PC-9 (cell line): ENCODE measurements around the gene HLA-DRB1. TPM values are rescaled to one million over a fixed set of nuclear protein-coding genes. Genes with fewer than 3 reads are reported as not detected.

Source experiments
- BruUV-seq: library from RNA; stranded (reverse); fragments of 400-500 nt; replicated peaks from 2 replicates; lab custom pipeline; 2021; lab: Mats Ljungman, UMichigan
- CTCF ChIA-PET: fragments of 300-600 bp; sonication (Branson Sonifier 250); formaldehyde crosslinking; loops from one replicate; lab custom pipeline; 2022; ENCODE audit warnings: antibody characterized with exemption; lab: Charles Lee
- POLR2A ChIA-PET: fragments of 300-600 bp; sonication (Branson Sonifier 250); formaldehyde crosslinking; loops from one replicate; lab custom pipeline; 2022; ENCODE audit warnings: antibody characterized with exemption; ENCODE audit not compliant: unreplicated experiment; lab: Charles Lee
- DNase-seq, 2 experiments: peaks; one replicate each; pipeline versions ENCODE4 v3.0.0 to v3.0.0-alpha.2; 2015 to 2022; ENCODE audit warnings: mixed read lengths in 1 of 2
- H2AFZ ChIP-seq: fragments of 200-600 bp; sonication (generic); 2 replicates; pipeline ENCODE4 v1.8.1; 2017; ENCODE audit warnings: antibody characterized with exemption
- H3F3A ChIP-seq: fragments of 200-600 bp; sonication (generic); 2 replicates; pipeline ENCODE4 v1.8.1; 2017; ENCODE audit warnings: antibody characterized with exemption, mild to moderate bottlenecking, low read depth; ENCODE audit not compliant: insufficient read depth
- H3K27ac ChIP-seq: fragments of 200-600 bp; sonication (generic); 2 replicates; pipeline ENCODE4 v1.6.1; 2016; ENCODE audit warnings: mixed run types
- H3K27me3 ChIP-seq: fragments of 200-600 bp; sonication (generic); 2 replicates; pipeline ENCODE4 v1.6.1; 2016; ENCODE audit warnings: low read depth, mixed run types; ENCODE audit not compliant: insufficient read depth
- H3K36me3 ChIP-seq: fragments of 200-600 bp; sonication (generic); 2 replicates; pipeline ENCODE4 v1.6.1; 2016; ENCODE audit warnings: low read depth, mixed run types
- H3K4me1 ChIP-seq: fragments of 200-600 bp; sonication (generic); replicated peaks from 2 replicates; pipeline ENCODE4 v1.6.1; 2016; ENCODE audit warnings: mixed run types; ENCODE audit not compliant: insufficient read depth
- H3K4me2 ChIP-seq: fragments of 200-600 bp; sonication (generic); 2 replicates; pipeline ENCODE4 v1.6.1; 2017; ENCODE audit warnings: mixed run types
- H3K4me3 ChIP-seq: fragments of 200-600 bp; sonication (generic); 2 replicates; pipeline ENCODE4 v1.6.1; 2016; ENCODE audit warnings: mixed run types
- H3K79me2 ChIP-seq: fragments of 200-600 bp; sonication (generic); 2 replicates; pipeline ENCODE4 v1.6.1; 2017; ENCODE audit warnings: low read depth, mixed run types
- H3K9me2 ChIP-seq: fragments of 200-600 bp; sonication (generic); 2 replicates; pipeline ENCODE4 v1.8.1; 2017; ENCODE audit warnings: mild to moderate bottlenecking; ENCODE audit not compliant: insufficient read depth
- H3K9me3 ChIP-seq: fragments of 200-600 bp; sonication (generic); 2 replicates; pipeline ENCODE4 v1.8.1; 2016; ENCODE audit warnings: low read depth; ENCODE audit not compliant: insufficient read depth
- H4K20me1 ChIP-seq: fragments of 200-600 bp; sonication (generic); 2 replicates; pipeline ENCODE4 v1.8.1; 2017; ENCODE audit not compliant: insufficient read depth
- EZH2 ChIP-seq: fragments of 200-600 bp; sonication (generic); IDR thresholded peaks from 2 replicates; pipeline ENCODE4 v1.8.0; 2017; ENCODE audit warnings: antibody characterized with exemption, low read depth
- intact Hi-C: fragments of 100-400 bp; cut with micrococcal nuclease; formaldehyde crosslinking; loops from one replicate; pipeline ENCODE4 v1.10.0; 2022; ENCODE audit not compliant: unreplicated experiment
- total RNA-seq: library from RNA; stranded (reverse); gene quantifications from 2 replicates; pipeline ENCODE4 v1.2.3, GENCODE V29; 2021
- TF ChIP-seq, protein P1 (sequence below): fragments of 200-600 bp; sonication (generic); conservative IDR thresholded peaks from 2 replicates; pipeline ENCODE4 v1.6.1; 2017; ENCODE audit warnings: mixed run types, antibody characterized with exemption, mild to moderate bottlenecking, moderate library complexity

HLA-DRB1 gene
- total RNA-seq, 1 experiment from 2014 or later, result 3.1 TPM

DNA sequence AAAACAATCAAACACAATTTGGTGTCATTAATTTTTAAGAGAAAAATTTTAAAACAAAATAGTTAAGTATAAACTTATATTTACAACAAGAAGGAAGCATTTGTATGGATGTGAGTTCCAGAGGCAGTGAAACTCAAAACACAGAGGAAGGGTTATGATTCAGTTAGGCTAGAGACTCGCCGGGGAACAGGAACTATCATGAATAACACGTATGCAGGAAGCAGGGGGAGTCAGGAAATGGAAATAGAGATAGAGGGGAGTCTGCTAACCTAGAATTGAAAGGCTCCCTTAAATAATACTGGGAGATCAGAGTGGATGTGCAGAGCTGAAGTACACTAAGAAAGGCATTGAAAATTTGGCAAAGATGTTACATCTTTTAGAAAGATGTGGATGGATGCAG is 14.2 kb upstream of the HLA-DRB1 start:
- no peaks in the 10 kb centered on the region for H3K36me3 ChIP-seq
- no peak overlapping the region for H3K4me2 ChIP-seq
- peaks cover 23% of the 10 kb centered on the region for H3K27me3 ChIP-seq
- no peak overlapping the region for H3K4me3 ChIP-seq
- intact Hi-C loops, result no loop called here
- no peaks in the 10 kb centered on the region for H3F3A ChIP-seq
- no peaks in the 10 kb centered on the region for H3K79me2 ChIP-seq
- H2AFZ ChIP-seq, result no peak overlapping the region
- H3K27ac ChIP-seq, result no peak overlapping the region
- ChIA-PET CTCF (interaction anchor here (0.6 kb wide), 1 partner anchor 190 kb away, joined by 4 read pairs; no protein-coding TSS in a partner anchor), POLR2A (no interaction called here)
- no peaks in the 10 kb centered on the region for H3K4me1 ChIP-seq
- no TSS peak for BruUV-seq
- H3K9me3 ChIP-seq, result no peaks in the 10 kb centered on the region
- H4K20me1 ChIP-seq, result no peaks in the 10 kb centered on the region
- no peaks in the 10 kb centered on the region for H3K9me2 ChIP-seq
- no peak for DNase-seq
- TF ChIP-seq, protein P1, sequence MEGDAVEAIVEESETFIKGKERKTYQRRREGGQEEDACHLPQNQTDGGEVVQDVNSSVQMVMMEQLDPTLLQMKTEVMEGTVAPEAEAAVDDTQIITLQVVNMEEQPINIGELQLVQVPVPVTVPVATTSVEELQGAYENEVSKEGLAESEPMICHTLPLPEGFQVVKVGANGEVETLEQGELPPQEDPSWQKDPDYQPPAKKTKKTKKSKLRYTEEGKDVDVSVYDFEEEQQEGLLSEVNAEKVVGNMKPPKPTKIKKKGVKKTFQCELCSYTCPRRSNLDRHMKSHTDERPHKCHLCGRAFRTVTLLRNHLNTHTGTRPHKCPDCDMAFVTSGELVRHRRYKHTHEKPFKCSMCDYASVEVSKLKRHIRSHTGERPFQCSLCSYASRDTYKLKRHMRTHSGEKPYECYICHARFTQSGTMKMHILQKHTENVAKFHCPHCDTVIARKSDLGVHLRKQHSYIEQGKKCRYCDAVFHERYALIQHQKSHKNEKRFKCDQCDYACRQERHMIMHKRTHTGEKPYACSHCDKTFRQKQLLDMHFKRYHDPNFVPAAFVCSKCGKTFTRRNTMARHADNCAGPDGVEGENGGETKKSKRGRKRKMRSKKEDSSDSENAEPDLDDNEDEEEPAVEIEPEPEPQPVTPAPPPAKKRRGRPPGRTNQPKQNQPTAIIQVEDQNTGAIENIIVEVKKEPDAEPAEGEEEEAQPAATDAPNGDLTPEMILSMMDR, result no peak
- no peak for TF ChIP-seq EZH2

DNA sequence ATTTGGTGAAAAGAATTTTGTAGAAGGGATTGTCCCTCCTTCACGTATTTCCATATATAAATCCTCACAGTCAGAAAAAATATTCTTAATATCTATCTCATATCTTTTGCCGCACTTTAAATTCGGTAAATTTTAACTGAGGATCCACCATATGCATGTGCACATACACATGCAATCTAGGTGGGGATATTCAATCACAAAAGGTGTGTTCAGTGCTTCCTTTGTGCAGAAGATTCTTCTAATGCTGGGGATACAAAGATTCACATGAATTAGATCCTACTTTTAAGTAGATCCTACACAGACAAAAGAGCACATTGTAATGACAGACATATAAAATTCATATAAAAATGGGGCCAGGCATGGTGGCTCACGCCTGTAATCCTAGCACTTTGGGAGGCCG is 13.6 kb upstream of the HLA-DRB1 start:
- Histone ChIP-seq H4K20me1 (no peaks in the 10 kb centered on the region), H2AFZ (no peak overlapping the region), H3F3A (no peaks in the 10 kb centered on the region), H3K4me3 (no peak overlapping the region), H3K4me2 (no peak overlapping the region), H3K27ac (no peak overlapping the region), H3K27me3 (peaks cover 23% of the 10 kb centered on the region), H3K9me2 (no peaks in the 10 kb centered on the region), H3K79me2 (no peaks in the 10 kb centered on the region), H3K4me1 (no peaks in the 10 kb centered on the region), H3K36me3 (no peaks in the 10 kb centered on the region), H3K9me3 (no peaks in the 10 kb centered on the region)
- TF ChIP-seq, protein P1, result no peak
- no peak for TF ChIP-seq EZH2
- POLR2A ChIA-PET, result no interaction called here
- BruUV-seq, result no TSS peak
- no peak for DNase-seq
- CTCF ChIA-PET, result interaction anchor here (0.6 kb wide), 1 partner anchor 190 kb away, joined by 4 read pairs; no protein-coding TSS in a partner anchor
- intact Hi-C loops, result no loop called here

DNA sequence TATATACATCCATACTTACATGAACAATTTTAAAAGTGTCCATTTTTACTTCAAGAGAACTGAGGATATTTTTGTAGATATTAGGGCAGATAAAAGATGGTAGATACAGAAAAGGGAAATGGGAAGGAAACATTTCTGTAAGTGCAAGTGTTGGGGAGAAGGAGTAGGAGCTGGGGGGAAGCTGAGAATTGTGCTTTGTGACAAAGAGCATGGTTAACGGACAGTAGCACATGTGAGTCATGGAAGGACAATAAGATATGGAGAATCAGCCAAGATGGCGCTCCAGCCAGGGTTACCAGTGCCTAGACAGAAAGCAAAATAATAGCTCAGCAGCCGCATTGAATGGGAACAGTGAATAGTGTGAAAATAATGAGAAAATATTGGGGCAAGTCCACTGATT is 12.7 kb upstream of the HLA-DRB1 start:
- TF ChIP-seq, protein P1, result no peak
- no peak for TF ChIP-seq EZH2
- Histone ChIP-seq H3K79me2 (no peaks in the 10 kb centered on the region), H3K9me3 (no peaks in the 10 kb centered on the region), H3F3A (no peaks in the 10 kb centered on the region), H3K4me3 (no peak overlapping the region), H3K9me2 (no peaks in the 10 kb centered on the region), H3K4me1 (no peaks in the 10 kb centered on the region), H3K36me3 (no peaks in the 10 kb centered on the region), H3K4me2 (no peak overlapping the region), H3K27ac (no peak overlapping the region), H4K20me1 (no peaks in the 10 kb centered on the region), H3K27me3 (peaks cover 23% of the 10 kb centered on the region), H2AFZ (no peak overlapping the region)
- intact Hi-C loops, result no loop called here
- no peak for DNase-seq
- POLR2A ChIA-PET, result no interaction called here
- no TSS peak for BruUV-seq
- CTCF ChIA-PET, result no interaction called here
